Mammary epithelial cell (primary cell): ENCODE measurements around the gene LTBP3.

Experiments used
- EZH2 ChIP-seq: IDR thresholded peaks from 2 replicates; pipeline ENCODE4 v1.6.1; 2012; ENCODE audit warnings: low read length, inconsistent platforms, borderline replicate concordance
- TF ChIP-seq, protein P1 (sequence below), 2 donors: IDR thresholded peaks in 1 of 2; conservative IDR thresholded peaks in 1 of 2; 2 replicates each; pipeline ENCODE4 v1.5.1; 2011 to 2012; ENCODE audit warnings: inconsistent platforms in 2 of 2, low read length in 2 of 2, mild to moderate bottlenecking in 2 of 2, control low read depth in 1 of 2, low read depth in 1 of 2; ENCODE audit not compliant: insufficient read depth in 1 of 2; ENCODE audit errors: extremely low read depth in 1 of 2

GRCh38 chr11:65498042-65498726 lies 60.0 kb downstream of the LTBP3 start:
- TF ChIP-seq, protein P1, sequence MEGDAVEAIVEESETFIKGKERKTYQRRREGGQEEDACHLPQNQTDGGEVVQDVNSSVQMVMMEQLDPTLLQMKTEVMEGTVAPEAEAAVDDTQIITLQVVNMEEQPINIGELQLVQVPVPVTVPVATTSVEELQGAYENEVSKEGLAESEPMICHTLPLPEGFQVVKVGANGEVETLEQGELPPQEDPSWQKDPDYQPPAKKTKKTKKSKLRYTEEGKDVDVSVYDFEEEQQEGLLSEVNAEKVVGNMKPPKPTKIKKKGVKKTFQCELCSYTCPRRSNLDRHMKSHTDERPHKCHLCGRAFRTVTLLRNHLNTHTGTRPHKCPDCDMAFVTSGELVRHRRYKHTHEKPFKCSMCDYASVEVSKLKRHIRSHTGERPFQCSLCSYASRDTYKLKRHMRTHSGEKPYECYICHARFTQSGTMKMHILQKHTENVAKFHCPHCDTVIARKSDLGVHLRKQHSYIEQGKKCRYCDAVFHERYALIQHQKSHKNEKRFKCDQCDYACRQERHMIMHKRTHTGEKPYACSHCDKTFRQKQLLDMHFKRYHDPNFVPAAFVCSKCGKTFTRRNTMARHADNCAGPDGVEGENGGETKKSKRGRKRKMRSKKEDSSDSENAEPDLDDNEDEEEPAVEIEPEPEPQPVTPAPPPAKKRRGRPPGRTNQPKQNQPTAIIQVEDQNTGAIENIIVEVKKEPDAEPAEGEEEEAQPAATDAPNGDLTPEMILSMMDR (conservative IDR thresholded peaks at IDR 0.05 in 1 of 2, IDR thresholded peaks at IDR 0.05 in 1 of 2; ENCODE audit: extremely low read depth in 1 of 2, insufficient read depth in 1 of 2, low read depth in 1 of 2, low read length in 2 of 2) = no peak
- no peak for TF ChIP-seq EZH2
